ENCODE results near the gene CEL. TPM values are rescaled to one million over a fixed set of nuclear protein-coding genes. Genes with fewer than 3 reads are reported as not detected.

The CEL gene
- total RNA-seq, 1 experiment from 2014 or later, result 6.9 TPM

DNA sequence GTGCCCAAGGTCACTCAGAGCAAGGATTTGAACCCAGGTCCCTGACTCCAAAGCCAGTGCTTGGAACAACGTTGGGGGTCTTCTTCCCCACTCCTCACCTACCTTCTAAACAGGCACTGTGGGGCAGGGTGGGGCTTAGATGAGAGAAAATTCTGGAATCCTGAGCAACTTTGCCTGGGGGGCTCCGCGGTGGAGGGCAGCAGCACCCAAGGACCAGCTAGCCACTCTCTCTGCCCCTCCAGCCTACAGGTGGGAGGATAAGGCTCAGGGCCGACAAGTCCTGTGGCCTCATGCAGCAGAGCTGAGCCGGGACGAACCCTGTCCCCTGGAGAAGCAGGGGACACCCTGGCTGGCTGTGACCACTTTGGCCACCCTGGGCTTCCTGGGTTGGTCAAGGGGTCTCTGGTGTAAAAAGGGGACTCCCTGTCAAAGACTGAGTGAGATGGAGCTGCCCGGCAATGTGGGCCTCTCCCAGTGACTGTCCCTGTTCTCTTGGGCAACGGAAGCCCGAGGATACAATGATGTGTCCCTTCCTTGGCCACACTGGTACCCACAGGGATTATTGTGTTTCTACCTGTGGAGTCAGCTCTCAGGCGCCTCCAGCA is 26.5 kb downstream of the CEL start:
- ChIA-PET CTCF (no interaction called here), RAD21 (ENCODE audit: low non-redundant PET in 1 of 2, low total read pairs in 2 of 2, uncharacterized antibody in 2 of 2, unreplicated experiment in 2 of 2) (no interaction called here), POLR2A (no interaction called here)
- Histone ChIP-seq H3K4me3 (replicated peaks in 1 of 2; ENCODE audit: low read depth in 1 of 2, low read length in 2 of 2) (no peak overlapping the region), H3K4me1 (ENCODE audit: control insufficient read depth in 1 of 2, insufficient read depth in 2 of 2, low read length in 2 of 2) (no peaks in the 10 kb centered on the region), H4K20me1 (ENCODE audit: insufficient read depth) (no peaks in the 10 kb centered on the region), H3K27ac (ENCODE audit: low read depth, low read length) (no peak overlapping the region), H3K79me2 (ENCODE audit: insufficient read depth, low read length) (no peaks in the 10 kb centered on the region), H3K36me3 (ENCODE audit: control insufficient read depth in 1 of 2, insufficient read depth in 2 of 2, low read length in 2 of 2) (no peaks in the 10 kb centered on the region), H3K4me2 (ENCODE audit: low read length) (no peak overlapping the region), H3K9ac (ENCODE audit: low read length) (no peak overlapping the region), H3K9me3 (ENCODE audit: control insufficient read depth in 1 of 2, insufficient read depth in 1 of 2, low read depth in 1 of 2, low read length in 2 of 2) (no peaks in the 10 kb centered on the region), H2AFZ (ENCODE audit: low read depth, low read length, poor library complexity, severe bottlenecking) (no peak overlapping the region), H3K27me3 (ENCODE audit: insufficient read depth, low read length) (no peaks in the 10 kb centered on the region), H3K9me2 (ENCODE audit: insufficient read depth) (no peaks in the 10 kb centered on the region)
- intact Hi-C loops (cut with micrococcal nuclease), result no loop called here
- BruUV-seq (replicated peaks), result no TSS peak
- no peak for TF ChIP-seq EZH2phosphoT487 (IDR thresholded peaks at IDR 0.05; ENCODE audit: borderline replicate concordance)
- TF ChIP-seq FOSL1 (IDR thresholded peaks at IDR 0.05; ENCODE audit: low read depth), result no peak
- TF ChIP-seq ZBTB33 (IDR thresholded peaks at IDR 0.05; ENCODE audit: extremely low read depth, insufficient replicate concordance, low read length), result no peak
- DNase-seq (ENCODE audit: low read depth, low spot score) (no peak), ATAC-seq (no peak)

- Histone ChIP-seq H3K27ac (ENCODE audit: low read depth, low read length) (no peak overlapping the region), H3K4me3 (replicated peaks in 1 of 2; ENCODE audit: low read depth in 1 of 2, low read length in 2 of 2) (no peak overlapping the region), H3K36me3 (ENCODE audit: control insufficient read depth in 1 of 2, insufficient read depth in 2 of 2, low read length in 2 of 2) (no peaks in the 10 kb centered on the region), H3K4me2 (ENCODE audit: low read length) (no peak overlapping the region), H3K27me3 (ENCODE audit: insufficient read depth, low read length) (no peaks in the 10 kb centered on the region), H4K20me1 (ENCODE audit: insufficient read depth) (no peaks in the 10 kb centered on the region), H3K9me3 (ENCODE audit: control insufficient read depth in 1 of 2, insufficient read depth in 1 of 2, low read depth in 1 of 2, low read length in 2 of 2) (no peaks in the 10 kb centered on the region), H3K9ac (ENCODE audit: low read length) (no peak overlapping the region), H3K9me2 (ENCODE audit: insufficient read depth) (no peaks in the 10 kb centered on the region), H3K79me2 (ENCODE audit: insufficient read depth, low read length) (no peaks in the 10 kb centered on the region), H2AFZ (ENCODE audit: low read depth, low read length, poor library complexity, severe bottlenecking) (no peak overlapping the region), H3K4me1 (ENCODE audit: control insufficient read depth in 1 of 2, insufficient read depth in 2 of 2, low read length in 2 of 2) (no peaks in the 10 kb centered on the region)
- intact Hi-C loops (cut with micrococcal nuclease), result no loop called here
- ATAC-seq (no peak), DNase-seq (ENCODE audit: low read depth, low spot score) (no peak)
- RAD21 ChIA-PET (ENCODE audit: low non-redundant PET in 1 of 2, low total read pairs in 2 of 2, uncharacterized antibody in 2 of 2, unreplicated experiment in 2 of 2), result no interaction called here
- CTCF ChIA-PET, result no interaction called here
- TF ChIP-seq EZH2phosphoT487 (IDR thresholded peaks at IDR 0.05; ENCODE audit: borderline replicate concordance), result no peak
- TF ChIP-seq POLR2A (IDR thresholded peaks at IDR 0.05; ENCODE audit: borderline replicate concordance, extremely low read depth, insufficient read depth, insufficient read length), result no peak
- TF ChIP-seq MAX (IDR thresholded peaks at IDR 0.05), result no peak
- TF ChIP-seq TCF7L2 (IDR thresholded peaks at IDR 0.05; ENCODE audit: borderline replicate concordance, extremely low read depth, insufficient read depth, insufficient read length), result no peak
- no peak for TF ChIP-seq EGR1 (IDR thresholded peaks at IDR 0.05; ENCODE audit: low read depth)
- TF ChIP-seq CBX3 (IDR thresholded peaks at IDR 0.05; ENCODE audit: low read depth), result no peak
- no peak for TF ChIP-seq RAD21 (IDR thresholded peaks at IDR 0.05; ENCODE audit: low read depth)
- no peak for TF ChIP-seq ELF1 (IDR thresholded peaks at IDR 0.05; ENCODE audit: borderline replicate concordance, low read depth)
- TF ChIP-seq YY1 (IDR thresholded peaks at IDR 0.05; ENCODE audit: extremely low read depth, insufficient replicate concordance, low read depth, low read length), result no peak
- BruUV-seq (replicated peaks), result no TSS peak
- POLR2A ChIA-PET, result no interaction called here
These were observed 27.0 kb downstream of the CEL start for GRCh38 chr9:133088756-133089155.
